ENCODE results near the gene PNPLA2. TPM values are rescaled to one million over a fixed set of nuclear protein-coding genes. Genes with fewer than 3 reads are reported as not detected.

The PNPLA2 gene
- total and polyA plus RNA-seq, 7 donors: 64.8 to 247 (median 125) TPM

DNA sequence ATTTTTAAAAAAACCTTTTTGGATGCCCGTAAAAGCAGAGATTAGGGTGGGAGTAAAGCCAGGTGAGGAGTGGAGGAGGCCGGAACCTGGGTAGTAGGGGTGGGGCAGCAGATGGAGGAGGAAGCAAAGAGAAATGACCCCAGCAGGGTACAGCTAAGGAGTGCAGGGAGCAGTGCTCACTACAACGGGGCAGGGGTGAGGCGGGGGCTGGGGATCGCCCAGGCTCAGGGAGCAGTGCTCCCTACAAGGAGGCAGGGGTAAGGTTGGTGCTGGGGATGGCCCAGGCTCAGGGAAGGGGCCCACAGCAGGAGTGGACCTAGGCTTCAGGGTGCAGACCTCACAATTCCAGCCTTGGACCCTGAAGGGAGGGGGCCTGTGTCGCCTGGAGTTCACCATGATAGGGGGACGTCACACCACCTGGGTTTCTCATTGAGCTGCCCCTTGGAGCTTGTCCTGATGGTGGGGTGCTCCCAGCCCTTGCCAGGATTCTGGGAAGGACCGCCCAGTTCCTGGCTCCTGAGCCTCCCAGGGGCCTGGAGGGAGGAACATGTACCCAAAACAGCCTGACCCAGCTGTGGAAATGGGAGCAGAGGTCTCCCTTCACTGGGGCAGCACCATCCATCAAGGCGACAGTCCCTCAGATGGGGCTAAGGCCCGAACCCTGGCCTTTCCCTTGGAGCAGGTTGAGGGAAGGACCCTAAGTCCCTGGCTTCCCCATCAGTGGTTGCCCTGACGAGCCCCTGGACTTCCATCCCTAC is 2.9 kb upstream of the PNPLA2 start:
- DNase-seq (no peak), ATAC-seq (no peak)
- 86 to 92% (median 89%) methylated on average over 11 of the region's 11 CpGs for whole genome bisulfite sequencing, 3 donors
- Histone ChIP-seq H3K36me3 (ENCODE audit: insufficient read depth in 1 of 2, low read depth in 1 of 2) (peaks cover 10 to 46% of the 10 kb centered on the region in 2 donors), H3K27ac (no peak overlapping the region), H3K4me3 (no peak overlapping the region), H3K9me3 (no peaks in the 10 kb centered on the region), H3K4me1 (peaks cover 26% of the 10 kb centered on the region), H3K27me3 (ENCODE audit: insufficient read depth in 3 of 3, low read length in 2 of 3) (no peaks in the 10 kb centered on the region)
- intact Hi-C loops (cut with DNase I): no loop called here
- TF ChIP-seq, protein P1, sequence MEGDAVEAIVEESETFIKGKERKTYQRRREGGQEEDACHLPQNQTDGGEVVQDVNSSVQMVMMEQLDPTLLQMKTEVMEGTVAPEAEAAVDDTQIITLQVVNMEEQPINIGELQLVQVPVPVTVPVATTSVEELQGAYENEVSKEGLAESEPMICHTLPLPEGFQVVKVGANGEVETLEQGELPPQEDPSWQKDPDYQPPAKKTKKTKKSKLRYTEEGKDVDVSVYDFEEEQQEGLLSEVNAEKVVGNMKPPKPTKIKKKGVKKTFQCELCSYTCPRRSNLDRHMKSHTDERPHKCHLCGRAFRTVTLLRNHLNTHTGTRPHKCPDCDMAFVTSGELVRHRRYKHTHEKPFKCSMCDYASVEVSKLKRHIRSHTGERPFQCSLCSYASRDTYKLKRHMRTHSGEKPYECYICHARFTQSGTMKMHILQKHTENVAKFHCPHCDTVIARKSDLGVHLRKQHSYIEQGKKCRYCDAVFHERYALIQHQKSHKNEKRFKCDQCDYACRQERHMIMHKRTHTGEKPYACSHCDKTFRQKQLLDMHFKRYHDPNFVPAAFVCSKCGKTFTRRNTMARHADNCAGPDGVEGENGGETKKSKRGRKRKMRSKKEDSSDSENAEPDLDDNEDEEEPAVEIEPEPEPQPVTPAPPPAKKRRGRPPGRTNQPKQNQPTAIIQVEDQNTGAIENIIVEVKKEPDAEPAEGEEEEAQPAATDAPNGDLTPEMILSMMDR (IDR thresholded peaks at IDR 0.05): no peak

DNA sequence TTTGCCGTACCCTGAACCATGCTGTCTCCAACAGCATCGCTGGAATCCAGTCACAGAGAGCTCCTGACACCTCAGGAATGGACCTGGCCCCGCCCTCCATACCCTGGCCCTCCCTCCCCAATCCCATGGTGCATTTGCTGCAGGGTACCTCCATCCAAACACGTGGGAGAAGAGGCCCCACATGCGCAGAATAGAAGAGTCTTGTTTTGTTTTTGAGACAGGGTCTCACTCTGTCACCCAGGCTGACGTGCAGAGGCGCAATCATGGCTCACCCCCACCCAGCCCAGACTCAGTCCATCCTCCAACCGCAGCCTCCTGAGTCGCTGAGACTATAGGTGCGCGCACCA is 2.3 kb upstream of the PNPLA2 start:
- peaks cover 26% of the 10 kb centered on the region for H3K4me1 ChIP-seq
- no peaks in the 10 kb centered on the region for H3K9me3 ChIP-seq
- intact Hi-C loops (cut with DNase I): no loop called here
- DNase-seq: no peak
- peaks cover 9 to 41% of the 10 kb centered on the region in 2 donors for H3K36me3 ChIP-seq (ENCODE audit: insufficient read depth in 1 of 2, low read depth in 1 of 2)
- WGBS, 3 donors: 76 to 79% (median 77%) methylated on average over 11 of the region's 11 CpGs
- ATAC-seq: no peak
- H3K27ac ChIP-seq: no peak overlapping the region
- TF ChIP-seq, protein P1 (IDR thresholded peaks at IDR 0.05): no peak
- no peak overlapping the region for H3K4me3 ChIP-seq
- H3K27me3 ChIP-seq (ENCODE audit: insufficient read depth in 3 of 3, low read length in 2 of 3): no peaks in the 10 kb centered on the region

DNA sequence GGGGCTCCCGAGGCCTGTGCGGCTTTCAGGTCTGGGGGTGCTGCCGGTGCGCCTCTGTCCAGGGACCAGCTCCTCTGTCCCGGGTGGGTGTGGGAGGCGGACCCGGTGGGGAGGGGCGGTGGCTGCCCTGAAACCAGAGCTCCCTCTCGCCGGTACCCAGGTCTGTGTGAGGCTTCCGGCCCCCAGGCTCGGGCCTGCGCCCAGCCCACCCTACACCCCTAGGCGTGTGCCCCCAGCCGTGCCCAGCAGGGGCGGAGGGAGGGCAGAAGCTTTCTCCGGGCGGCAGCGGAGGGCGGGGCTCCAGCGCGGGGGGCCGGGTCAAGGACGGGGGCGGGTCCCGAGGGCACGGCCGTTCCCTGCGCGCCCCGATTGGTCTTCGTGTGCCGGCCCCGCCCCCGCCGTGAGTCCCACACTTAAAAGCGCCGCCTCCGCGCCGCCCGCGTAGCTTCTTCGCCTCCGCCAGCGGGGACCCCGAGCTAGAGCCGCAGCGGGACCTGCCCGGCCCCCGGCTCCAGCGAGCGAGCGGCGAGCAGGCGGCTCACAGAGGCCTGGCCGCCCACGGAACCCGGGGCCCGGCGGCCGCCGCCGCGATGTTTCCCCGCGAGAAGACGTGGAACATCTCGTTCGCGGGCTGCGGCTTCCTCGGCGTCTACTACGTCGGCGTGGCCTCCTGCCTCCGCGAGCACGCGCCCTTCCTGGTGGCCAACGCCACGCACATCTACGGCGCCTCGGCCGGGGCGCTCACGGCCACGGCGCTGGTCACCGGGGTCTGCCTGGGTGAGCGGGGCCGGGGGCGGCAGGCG is 616 bp downstream of the PNPLA2 start:
- no peaks in the 10 kb centered on the region for H3K9me3 ChIP-seq
- DNase-seq: peak; percentile 95 to 96
- TF ChIP-seq, protein P1 (IDR thresholded peaks at IDR 0.05): peak; percentile 15
- intact Hi-C loops (cut with DNase I): no loop called here
- no peaks in the 10 kb centered on the region for H3K27me3 ChIP-seq (ENCODE audit: insufficient read depth in 3 of 3, low read length in 2 of 3)
- H3K4me3 ChIP-seq: peak overlapping the region; percentile 88
- peaks cover 37% of the 10 kb centered on the region for H3K4me1 ChIP-seq
- WGBS, 3 donors: 0 to 2% (median 0%) methylated on average over 62 to 96 of the region's 96 CpGs
- peaks cover 0 to 40% of the 10 kb centered on the region in 2 donors for H3K36me3 ChIP-seq (ENCODE audit: insufficient read depth in 1 of 2, low read depth in 1 of 2)
- ATAC-seq: peak; percentile 75 to 79 (median 77)
- H3K27ac ChIP-seq: peak overlapping the region; percentile 96

DNA sequence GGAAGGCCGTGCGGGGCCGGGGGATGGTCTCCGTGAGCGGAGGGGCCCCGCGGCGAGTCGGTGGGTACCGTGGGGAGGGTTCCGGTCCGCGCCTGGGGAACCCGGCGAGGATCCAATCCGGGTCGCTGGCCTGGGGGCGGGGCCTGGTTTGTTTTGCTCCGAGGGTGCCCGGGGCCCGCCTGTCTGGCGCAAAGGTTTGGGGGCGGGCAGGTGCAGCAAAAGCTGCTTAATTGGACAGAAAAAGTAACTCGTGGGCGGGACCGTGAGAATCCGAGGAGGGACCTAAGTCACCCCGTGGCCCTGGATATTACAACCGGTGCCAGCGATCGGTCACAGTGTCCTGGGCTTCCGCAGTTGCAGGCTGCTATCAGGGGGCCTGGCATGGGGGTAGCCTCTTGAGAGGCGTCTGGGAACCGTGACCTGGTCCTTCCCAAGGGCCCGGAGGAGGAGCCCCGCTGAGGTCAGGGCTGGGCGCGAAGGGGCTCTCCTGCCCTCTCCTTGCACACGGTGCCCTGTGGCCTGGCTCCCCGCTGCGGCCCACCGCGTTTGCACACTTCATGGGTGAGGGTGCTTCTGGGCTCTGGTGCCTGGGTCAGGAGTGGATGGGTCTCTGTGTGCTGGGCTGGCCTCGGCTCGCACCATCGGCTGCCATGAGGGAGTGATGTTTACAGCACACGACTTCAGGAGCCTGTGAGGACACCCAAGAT is 1.4 kb downstream of the PNPLA2 start:
- intact Hi-C loops (cut with DNase I): no loop called here
- peak; percentile 49 to 67 (median 60) for ATAC-seq

More for the DNA sequence above, 1.4 kb downstream of the PNPLA2 start:
- 1 to 3% (median 1%) methylated on average over 46 to 47 of the region's 47 CpGs for WGBS, 3 donors
- H3K27ac ChIP-seq: peak overlapping the region; percentile 96
- peaks cover 0 to under 1% (median 0%) of the 10 kb centered on the region in 3 donors for H3K27me3 ChIP-seq (ENCODE audit: insufficient read depth in 3 of 3, low read length in 2 of 3)
- H3K36me3 ChIP-seq (ENCODE audit: insufficient read depth in 1 of 2, low read depth in 1 of 2): peaks cover 0 to 40% of the 10 kb centered on the region in 2 donors
- peak; percentile 88 to 93 for DNase-seq
- peaks cover 37% of the 10 kb centered on the region for H3K4me1 ChIP-seq
- H3K9me3 ChIP-seq: no peaks in the 10 kb centered on the region
- TF ChIP-seq, protein P1 (IDR thresholded peaks at IDR 0.05): no peak
- H3K4me3 ChIP-seq: peak overlapping the region; percentile 88

Data from psoas muscle (tissue), 8 donors.